ENCODE measurements around the gene TACC3.

TACC3 gene

GRCh38 chr4:1792158-1792831 is 71.0 kb downstream of the TACC3 start:
- peaks cover 2% of the 10 kb centered on the region; the same call in 1 of the 2 replicates for H3K27me3 ChIP-seq (replicated peaks; ENCODE audit: control insufficient read depth, insufficient read depth, low read length)
- DNase-seq (ENCODE audit: extremely low read depth, insufficient read length): no peak
- no peak overlapping the region for H3K4me3 ChIP-seq (replicated peaks; ENCODE audit: low read depth, low read length)
- TF ChIP-seq, protein P1, sequence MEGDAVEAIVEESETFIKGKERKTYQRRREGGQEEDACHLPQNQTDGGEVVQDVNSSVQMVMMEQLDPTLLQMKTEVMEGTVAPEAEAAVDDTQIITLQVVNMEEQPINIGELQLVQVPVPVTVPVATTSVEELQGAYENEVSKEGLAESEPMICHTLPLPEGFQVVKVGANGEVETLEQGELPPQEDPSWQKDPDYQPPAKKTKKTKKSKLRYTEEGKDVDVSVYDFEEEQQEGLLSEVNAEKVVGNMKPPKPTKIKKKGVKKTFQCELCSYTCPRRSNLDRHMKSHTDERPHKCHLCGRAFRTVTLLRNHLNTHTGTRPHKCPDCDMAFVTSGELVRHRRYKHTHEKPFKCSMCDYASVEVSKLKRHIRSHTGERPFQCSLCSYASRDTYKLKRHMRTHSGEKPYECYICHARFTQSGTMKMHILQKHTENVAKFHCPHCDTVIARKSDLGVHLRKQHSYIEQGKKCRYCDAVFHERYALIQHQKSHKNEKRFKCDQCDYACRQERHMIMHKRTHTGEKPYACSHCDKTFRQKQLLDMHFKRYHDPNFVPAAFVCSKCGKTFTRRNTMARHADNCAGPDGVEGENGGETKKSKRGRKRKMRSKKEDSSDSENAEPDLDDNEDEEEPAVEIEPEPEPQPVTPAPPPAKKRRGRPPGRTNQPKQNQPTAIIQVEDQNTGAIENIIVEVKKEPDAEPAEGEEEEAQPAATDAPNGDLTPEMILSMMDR (IDR thresholded peaks at IDR 0.05; ENCODE audit: insufficient read depth, low read length, poor library complexity, severe bottlenecking): no peak
- H3K36me3 ChIP-seq (ENCODE audit: control insufficient read depth, insufficient read depth, low read length): no peaks in the 10 kb centered on the region

DNA sequence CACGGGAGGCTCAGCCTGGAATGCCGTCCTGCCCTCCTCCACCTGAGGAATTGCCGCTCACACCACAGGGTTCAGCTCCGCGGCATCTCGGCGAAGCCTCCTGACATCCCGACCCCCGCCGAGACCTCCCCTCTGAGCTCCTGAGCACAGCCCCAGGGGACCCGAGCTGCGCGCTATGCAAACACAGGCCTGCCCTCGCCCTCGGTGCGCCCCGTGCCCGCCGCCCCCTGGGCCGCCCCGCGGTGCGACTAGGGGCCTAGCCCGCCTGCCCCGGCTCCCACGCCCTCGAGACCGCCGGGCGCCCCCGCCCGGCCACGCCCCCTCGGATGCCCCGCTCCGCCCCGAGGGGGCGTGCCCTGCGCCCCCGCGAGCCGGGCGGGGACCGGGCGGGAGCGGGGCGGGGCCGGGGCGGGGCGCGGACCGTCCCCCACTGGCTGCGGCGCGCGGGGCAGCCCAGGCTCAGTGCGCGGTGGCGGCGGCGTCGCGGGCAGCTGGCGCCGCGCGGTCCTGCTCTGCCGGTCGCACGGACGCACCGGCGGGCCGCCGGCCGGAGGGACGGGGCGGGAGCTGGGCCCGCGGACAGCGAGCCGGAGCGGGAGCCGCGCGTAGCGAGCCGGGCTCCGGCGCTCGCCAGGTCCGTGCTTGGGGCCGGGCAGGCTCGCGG is 71.6 kb downstream of the TACC3 start, which contains the start of gene FGFR3:
TSS of gene FGFR3 (plus strand) at position 462 of the 664 bp plus-strand sequence. CDS start 642 bp downstream, outside the sequence.
- no peaks in the 10 kb centered on the region for H3K36me3 ChIP-seq (ENCODE audit: control insufficient read depth, insufficient read depth, low read length)
- DNase-seq (ENCODE audit: extremely low read depth, insufficient read length): peak; percentile 35

DNA sequence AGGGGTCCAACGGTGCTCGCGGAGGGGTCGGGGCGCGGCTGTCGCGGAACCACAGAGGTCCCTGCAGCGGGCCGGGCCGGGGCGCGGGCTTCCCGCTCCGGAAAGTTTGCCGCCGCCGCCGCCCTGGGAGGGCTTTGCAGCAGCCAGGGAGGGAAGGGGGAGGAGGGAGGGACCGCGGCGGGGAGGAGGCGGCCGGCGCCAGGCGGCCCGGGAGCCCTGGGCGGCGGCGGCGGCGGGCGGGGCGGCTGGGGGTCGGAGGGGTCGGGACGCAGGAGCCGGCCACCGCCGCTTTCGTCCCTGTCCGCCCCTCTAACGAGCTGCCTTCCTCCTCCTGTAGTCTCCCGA is 72.1 kb downstream of the TACC3 start:
- no peak for DNase-seq (ENCODE audit: extremely low read depth, insufficient read length)
- Histone ChIP-seq H3K4me3 (replicated peaks; ENCODE audit: low read depth, low read length) (peak overlapping the region; percentile 25), H3K27me3 (replicated peaks; ENCODE audit: control insufficient read depth, insufficient read depth, low read length) (peaks cover 2% of the 10 kb centered on the region; the same call in 1 of the 2 replicates)

More for the DNA sequence above, 71.6 kb downstream of the TACC3 start, which contains the start of gene FGFR3:
- peaks cover 2% of the 10 kb centered on the region; the same call in 1 of the 2 replicates for H3K27me3 ChIP-seq (replicated peaks; ENCODE audit: control insufficient read depth, insufficient read depth, low read length)
- H3K4me3 ChIP-seq (replicated peaks; ENCODE audit: low read depth, low read length): peak within 1 kb of the TSS; percentile 25
- TF ChIP-seq, protein P1 (IDR thresholded peaks at IDR 0.05; ENCODE audit: insufficient read depth, low read length, poor library complexity, severe bottlenecking): no peak

GRCh38 chr4:1793940-1794808 is 72.9 kb downstream of the TACC3 start:
- H3K36me3 ChIP-seq (ENCODE audit: control insufficient read depth, insufficient read depth, low read length): no peaks in the 10 kb centered on the region
- peaks cover 2% of the 10 kb centered on the region; the same call in 1 of the 2 replicates for H3K27me3 ChIP-seq (replicated peaks; ENCODE audit: control insufficient read depth, insufficient read depth, low read length)
- TF ChIP-seq, protein P1 (IDR thresholded peaks at IDR 0.05; ENCODE audit: insufficient read depth, low read length, poor library complexity, severe bottlenecking): no peak
- H3K4me3 ChIP-seq (replicated peaks; ENCODE audit: low read depth, low read length): no peak overlapping the region
- no peak for DNase-seq (ENCODE audit: extremely low read depth, insufficient read length)

More for the DNA sequence above, 72.1 kb downstream of the TACC3 start:
- no peaks in the 10 kb centered on the region for H3K36me3 ChIP-seq (ENCODE audit: control insufficient read depth, insufficient read depth, low read length)
- TF ChIP-seq, protein P1 (IDR thresholded peaks at IDR 0.05; ENCODE audit: insufficient read depth, low read length, poor library complexity, severe bottlenecking): no peak

All from GM06990 (cell line).